Measurements from ENCODE around the gene GFRAL. TPM values are rescaled to one million over a fixed set of nuclear protein-coding genes. Genes with fewer than 3 reads are reported as not detected.

GFRAL gene
- total and polyA plus RNA-seq, 4 donors: not detected

- TF ChIP-seq GABPA (IDR thresholded peaks at IDR 0.05 in 1 of 2, conservative IDR thresholded peaks at IDR 0.05 in 1 of 2) (no peak), CTCF (IDR thresholded peaks at IDR 0.05; ENCODE audit: low read depth, low read length, missing input control) (no peak), REST (IDR thresholded peaks at IDR 0.05) (no peak), RXRA (IDR thresholded peaks at IDR 0.05) (no peak), RAD21 (IDR thresholded peaks at IDR 0.05) (no peak)
- no peaks in the 10 kb centered on the region for H3K27me3 ChIP-seq (ENCODE audit: control insufficient read depth in 4 of 4, insufficient read depth in 4 of 4, low read length in 3 of 4)
- H3K27ac ChIP-seq (ENCODE audit: low read depth in 1 of 2, low read length in 2 of 2): no peak overlapping the region
- H3K9me3 ChIP-seq (ENCODE audit: control insufficient read depth in 4 of 4, low read length in 3 of 4): no peaks in the 10 kb centered on the region
- H3K4me1 ChIP-seq (ENCODE audit: control insufficient read depth in 4 of 4, insufficient read depth in 4 of 4, low read length in 3 of 4): peaks cover 3 to 14% (median 10%) of the 10 kb centered on the region in 4 donors
- DNase-seq (ENCODE audit: low spot score): no peak
- no peaks in the 10 kb centered on the region for H3K36me3 ChIP-seq (ENCODE audit: control insufficient read depth in 4 of 4, insufficient read depth in 3 of 4, low read depth in 1 of 4, low read length in 3 of 4)
- no peak overlapping the region for H3K9ac ChIP-seq (ENCODE audit: low read depth in 1 of 2, low read length in 2 of 2)
- no peak overlapping the region for H3K4me3 ChIP-seq (ENCODE audit: low read depth in 1 of 3, low read length in 3 of 3)
- 26% methylated on average over 3 of the region's 3 CpGs for WGBS
These were observed 120.6 kb downstream of the GFRAL start for GRCh38 chr6:55447891-55448290.

GRCh38 chr6:55448451-55448850 lies 121.2 kb downstream of the GFRAL start:
- H3K9me3 ChIP-seq (ENCODE audit: control insufficient read depth in 4 of 4, low read length in 3 of 4): no peaks in the 10 kb centered on the region
- no peak overlapping the region for H3K4me3 ChIP-seq (ENCODE audit: low read depth in 1 of 3, low read length in 3 of 3)
- no peak for TF ChIP-seq HNF4A (conservative IDR thresholded peaks at IDR 0.05)
- TF ChIP-seq FOXA2 (IDR thresholded peaks at IDR 0.05): no peak
- no peak for TF ChIP-seq TAF1 (conservative IDR thresholded peaks at IDR 0.05)
- TF ChIP-seq REST (IDR thresholded peaks at IDR 0.05): no peak
- no peak for TF ChIP-seq YY1 (IDR thresholded peaks at IDR 0.05)
- TF ChIP-seq FOXA1 (IDR thresholded peaks at IDR 0.05): no peak
- TF ChIP-seq RAD21 (IDR thresholded peaks at IDR 0.05): no peak
- no peaks in the 10 kb centered on the region for H3K36me3 ChIP-seq (ENCODE audit: control insufficient read depth in 4 of 4, insufficient read depth in 3 of 4, low read depth in 1 of 4, low read length in 3 of 4)
- no peak overlapping the region for H3K27ac ChIP-seq (ENCODE audit: low read depth in 1 of 2, low read length in 2 of 2)
- no peak for DNase-seq (ENCODE audit: low spot score)
- peaks cover 0 to 8% (median 5%) of the 10 kb centered on the region in 4 donors for H3K4me1 ChIP-seq (ENCODE audit: control insufficient read depth in 4 of 4, insufficient read depth in 4 of 4, low read length in 3 of 4)
- H3K9ac ChIP-seq (ENCODE audit: low read depth in 1 of 2, low read length in 2 of 2): no peak overlapping the region
- H3K27me3 ChIP-seq (ENCODE audit: control insufficient read depth in 4 of 4, insufficient read depth in 4 of 4, low read length in 3 of 4): no peaks in the 10 kb centered on the region

All from liver (tissue), 9 donors.